Calu3 (cell line): Measurements from ENCODE around the gene GALNTL6. TPM values are rescaled to one million over a fixed set of nuclear protein-coding genes. Genes with fewer than 3 reads are reported as not detected.

Experiments
- BruUV-seq: library from RNA; stranded (reverse); fragments of 400-500 nt; replicated peaks from 2 replicates; lab custom pipeline; 2021; lab: Mats Ljungman, UMichigan
- CTCF ChIA-PET: fragments of 300-600 bp; sonication (Branson Sonifier 250); formaldehyde crosslinking; loops from one replicate; lab custom pipeline; 2022; ENCODE audit warnings: antibody characterized with exemption; lab: Charles Lee
- DNase-seq: peaks from one replicate; pipeline ENCODE4 v3.0.0; 2022
- H3K27ac Mint-ChIP-seq: one replicate; pipeline ENCODE4 v1.8.0; 2022; ENCODE audit warnings: mixed read lengths; ENCODE audit not compliant: unreplicated experiment
- H3K27me3 Mint-ChIP-seq: one replicate; pipeline ENCODE4 v1.8.0; 2022; ENCODE audit warnings: mixed read lengths; ENCODE audit not compliant: unreplicated experiment
- H3K36me3 Mint-ChIP-seq: one replicate; pipeline ENCODE4 v1.8.0; 2022; ENCODE audit warnings: mild to moderate bottlenecking, moderate library complexity, mixed read lengths; ENCODE audit not compliant: insufficient read depth, unreplicated experiment
- H3K4me1 Mint-ChIP-seq: one replicate; pipeline ENCODE4 v1.8.0; 2022; ENCODE audit warnings: mild to moderate bottlenecking, low read depth, mixed read lengths; ENCODE audit not compliant: unreplicated experiment
- H3K4me3 Mint-ChIP-seq: one replicate; pipeline ENCODE4 v1.8.0; 2022; ENCODE audit warnings: mild to moderate bottlenecking, low read depth, moderate library complexity, mixed read lengths; ENCODE audit not compliant: unreplicated experiment
- H3K9me3 Mint-ChIP-seq: one replicate; pipeline ENCODE4 v1.8.0; 2022; ENCODE audit warnings: low read depth, mixed read lengths; ENCODE audit not compliant: unreplicated experiment
- intact Hi-C: fragments of 100-400 bp; cut with micrococcal nuclease; formaldehyde crosslinking; loops from one replicate; pipeline ENCODE4 v1.10.0; 2022; ENCODE audit not compliant: unreplicated experiment
- total RNA-seq: library from RNA; stranded (reverse); gene quantifications from 2 replicates; pipeline ENCODE4 v1.2.3, GENCODE V29; 2022
- TF ChIP-seq, protein P1 (sequence below): fragments of 200-600 bp; IDR thresholded peaks from one replicate; pipeline ENCODE4 v1.8.0; 2022; ENCODE audit warnings: antibody characterized with exemption; ENCODE audit not compliant: unreplicated experiment

The GALNTL6 gene
- total RNA-seq, 1 experiment from 2014 or later, result not detected

DNA sequence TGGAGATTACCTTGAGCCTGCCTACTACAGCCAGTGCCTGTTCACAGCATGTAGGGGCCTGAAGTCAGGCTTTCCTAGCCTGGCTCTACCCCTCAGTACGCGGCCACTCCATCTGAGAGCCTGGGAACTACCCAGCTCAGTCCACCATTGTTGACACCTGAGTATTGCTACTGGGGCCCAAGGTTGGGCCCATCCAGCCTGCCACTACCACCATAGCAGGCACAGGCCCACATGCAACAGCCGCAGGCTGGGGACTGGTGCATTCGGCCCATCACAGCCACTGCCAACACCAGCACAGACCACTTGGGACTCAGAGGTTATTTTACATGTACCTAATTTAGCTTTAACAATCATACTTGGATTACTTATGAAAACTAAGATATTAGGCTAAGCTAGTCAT lies 314.0 kb downstream of the GALNTL6 start:
- no TSS peak for BruUV-seq
- TF ChIP-seq, protein P1, sequence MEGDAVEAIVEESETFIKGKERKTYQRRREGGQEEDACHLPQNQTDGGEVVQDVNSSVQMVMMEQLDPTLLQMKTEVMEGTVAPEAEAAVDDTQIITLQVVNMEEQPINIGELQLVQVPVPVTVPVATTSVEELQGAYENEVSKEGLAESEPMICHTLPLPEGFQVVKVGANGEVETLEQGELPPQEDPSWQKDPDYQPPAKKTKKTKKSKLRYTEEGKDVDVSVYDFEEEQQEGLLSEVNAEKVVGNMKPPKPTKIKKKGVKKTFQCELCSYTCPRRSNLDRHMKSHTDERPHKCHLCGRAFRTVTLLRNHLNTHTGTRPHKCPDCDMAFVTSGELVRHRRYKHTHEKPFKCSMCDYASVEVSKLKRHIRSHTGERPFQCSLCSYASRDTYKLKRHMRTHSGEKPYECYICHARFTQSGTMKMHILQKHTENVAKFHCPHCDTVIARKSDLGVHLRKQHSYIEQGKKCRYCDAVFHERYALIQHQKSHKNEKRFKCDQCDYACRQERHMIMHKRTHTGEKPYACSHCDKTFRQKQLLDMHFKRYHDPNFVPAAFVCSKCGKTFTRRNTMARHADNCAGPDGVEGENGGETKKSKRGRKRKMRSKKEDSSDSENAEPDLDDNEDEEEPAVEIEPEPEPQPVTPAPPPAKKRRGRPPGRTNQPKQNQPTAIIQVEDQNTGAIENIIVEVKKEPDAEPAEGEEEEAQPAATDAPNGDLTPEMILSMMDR, result no peak
- DNase-seq, result no peak
- H3K9me3 Mint-ChIP-seq, result no peaks in the 10 kb centered on the region
- CTCF ChIA-PET, result no interaction called here
- no peak overlapping the region for H3K4me3 Mint-ChIP-seq
- no peaks in the 10 kb centered on the region for H3K27me3 Mint-ChIP-seq
- H3K27ac Mint-ChIP-seq, result no peak overlapping the region
- intact Hi-C loops, result loop anchor here (5.0 kb wide), 1 partner anchor 295 kb away; no protein-coding TSS in a partner anchor
- no peaks in the 10 kb centered on the region for H3K36me3 Mint-ChIP-seq
- no peaks in the 10 kb centered on the region for H3K4me1 Mint-ChIP-seq

DNA sequence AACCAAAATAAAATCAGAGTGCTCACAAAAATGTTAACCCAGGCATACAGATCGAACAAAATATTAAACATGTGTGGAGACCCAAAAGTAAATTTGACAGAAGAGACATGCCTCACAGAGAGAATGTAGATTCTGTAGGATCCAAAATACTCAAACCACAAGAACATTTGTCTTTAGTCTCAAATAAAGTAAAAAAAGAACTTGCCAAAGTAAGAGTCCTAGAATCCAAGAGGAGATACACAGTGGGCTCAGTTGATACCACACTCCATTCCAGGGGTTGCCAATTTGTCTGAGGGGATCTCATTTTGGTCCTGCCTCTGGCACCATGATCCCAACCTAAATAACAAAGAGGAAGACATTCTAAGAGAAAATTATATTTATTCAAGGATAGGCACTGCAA lies 316.4 kb downstream of the GALNTL6 start:
- Mint-ChIP-seq H3K9me3 (no peaks in the 10 kb centered on the region), H3K4me1 (no peaks in the 10 kb centered on the region), H3K27ac (no peak overlapping the region), H3K36me3 (no peaks in the 10 kb centered on the region), H3K27me3 (no peaks in the 10 kb centered on the region), H3K4me3 (no peak overlapping the region)
- no peak for DNase-seq
- TF ChIP-seq, protein P1, result no peak
- BruUV-seq, result no TSS peak
- intact Hi-C loops, result loop anchor here (5.0 kb wide), 1 partner anchor 297 kb away; no protein-coding TSS in a partner anchor
- CTCF ChIA-PET, result no interaction called here

DNA sequence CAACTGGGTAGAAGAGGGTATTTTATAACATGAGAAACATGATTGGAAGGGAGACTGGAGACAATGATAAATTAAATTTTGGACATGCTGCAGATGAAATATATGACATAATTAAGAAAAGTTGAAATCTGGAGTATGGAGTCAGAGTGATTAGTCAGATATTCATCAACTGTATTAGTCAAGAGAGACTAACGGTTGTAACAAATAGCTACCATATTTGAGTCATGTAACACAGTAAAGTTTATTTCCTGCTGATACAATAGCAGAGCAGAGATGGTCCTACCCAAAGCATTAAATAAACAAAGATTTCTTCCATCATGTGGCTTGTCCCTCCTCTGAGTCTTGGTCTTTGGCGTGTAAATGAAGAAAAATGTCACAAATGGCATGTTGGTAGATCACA lies 321.3 kb downstream of the GALNTL6 start:
- H3K36me3 Mint-ChIP-seq, result no peaks in the 10 kb centered on the region
- no peaks in the 10 kb centered on the region for H3K4me1 Mint-ChIP-seq
- intact Hi-C loops, result no loop called here
- CTCF ChIA-PET, result no interaction called here
- no peaks in the 10 kb centered on the region for H3K27me3 Mint-ChIP-seq
- DNase-seq, result no peak
- TF ChIP-seq, protein P1, result no peak
- no TSS peak for BruUV-seq
- no peaks in the 10 kb centered on the region for H3K9me3 Mint-ChIP-seq
- no peak overlapping the region for H3K27ac Mint-ChIP-seq
- H3K4me3 Mint-ChIP-seq, result no peak overlapping the region

DNA sequence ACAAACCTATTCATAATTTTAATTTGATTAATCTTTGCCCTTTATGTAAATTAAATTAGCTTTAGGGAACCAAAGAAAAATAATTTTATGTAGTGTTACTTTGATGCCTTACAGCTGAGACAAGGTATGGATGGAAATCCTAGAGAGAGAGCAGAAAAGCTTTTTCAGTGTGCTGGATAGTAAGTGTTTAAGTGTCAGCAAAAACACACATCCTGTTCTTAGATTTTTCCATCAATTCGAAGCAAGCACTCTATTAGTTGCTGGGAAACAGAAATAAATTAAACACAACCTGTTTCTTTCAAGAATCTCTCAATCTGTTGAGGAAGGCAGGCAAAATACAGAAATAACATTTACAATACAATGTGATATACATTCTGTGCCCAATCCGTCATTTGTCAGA lies 327.8 kb downstream of the GALNTL6 start:
- Mint-ChIP-seq H3K36me3 (no peaks in the 10 kb centered on the region), H3K27me3 (no peaks in the 10 kb centered on the region), H3K4me1 (peaks cover 9% of the 10 kb centered on the region), H3K9me3 (no peaks in the 10 kb centered on the region), H3K4me3 (no peak overlapping the region), H3K27ac (no peak overlapping the region)
- BruUV-seq, result no TSS peak
- TF ChIP-seq, protein P1, result no peak
- intact Hi-C loops, result no loop called here
- CTCF ChIA-PET, result interaction anchor here (0.8 kb wide), 1 partner anchor 705 kb away, joined by 3 read pairs; no protein-coding TSS in a partner anchor
- DNase-seq, result no peak
